Measurements from ENCODE around the gene THG1L. TPM values are rescaled to one million over a fixed set of nuclear protein-coding genes. Genes with fewer than 3 reads are reported as not detected.

THG1L gene
- total and polyA plus RNA-seq, 2 donors (not counting 1 experiment from before 2014, with no cell fraction given) = 16.1 to 37.3 TPM

DNA sequence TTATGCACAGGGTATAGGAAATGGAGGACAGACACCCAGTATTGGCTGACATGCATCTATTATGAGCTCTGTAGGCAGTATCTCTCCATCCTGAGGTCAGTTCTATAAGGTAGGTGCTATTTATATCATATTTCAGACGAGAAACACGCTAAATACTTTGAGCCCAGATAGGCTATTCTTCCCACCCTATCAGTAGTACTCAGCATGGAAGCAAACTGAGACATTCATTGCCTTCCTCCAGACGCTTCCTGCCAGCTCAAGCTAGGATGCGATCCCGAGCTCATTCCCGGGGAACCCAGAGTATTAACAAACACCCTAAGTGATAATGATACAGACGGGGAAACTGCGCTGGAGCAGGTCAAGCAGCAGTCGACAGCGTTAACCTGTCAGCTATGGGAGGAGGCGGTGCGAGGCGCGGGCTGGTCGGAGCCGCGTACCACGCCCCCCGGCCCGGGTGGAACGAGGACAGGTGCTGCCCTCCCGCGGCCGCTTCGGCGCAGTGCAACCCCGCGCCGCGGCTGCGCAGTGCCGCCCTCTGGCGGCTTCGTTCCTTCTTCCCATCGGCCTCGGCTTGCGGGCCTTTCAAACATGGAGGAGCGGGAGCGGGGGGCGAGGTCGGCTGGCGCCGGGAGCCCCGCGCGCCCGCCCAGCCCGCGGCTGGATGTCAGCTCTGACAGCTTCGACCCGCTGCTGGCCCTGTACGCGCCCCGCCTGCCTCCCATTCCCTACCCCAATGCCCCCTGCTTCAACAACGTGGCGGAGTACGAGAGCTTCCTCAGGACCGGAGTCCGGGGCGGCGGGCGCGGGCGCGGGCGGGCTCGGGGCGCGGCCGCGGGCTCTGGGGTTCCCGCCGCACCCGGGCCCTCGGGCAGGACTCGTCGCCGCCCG lies 12.2 kb downstream of the THG1L start, which contains the start of gene LSM11:
LSM11 (plus strand) TSS at position 550 of the 888 bp plus-strand sequence; CDS start at position 589, 39 bp downstream.
- Histone ChIP-seq H3K4me1 (ENCODE audit: control insufficient read depth, extremely low read depth, insufficient read depth, low read length) (peaks cover 2% of the 10 kb centered on the region), H2AFZ (ENCODE audit: low read length) (peak within 1 kb of the TSS; percentile 96), H3K79me2 (ENCODE audit: control insufficient read depth, insufficient read depth, low read length) (peaks cover 4% of the 10 kb centered on the region), H3K27ac (ENCODE audit: insufficient read depth, low read length) (no peak within 1 kb of the TSS), H3K4me2 (ENCODE audit: extremely low read depth, insufficient read depth, low read length) (peak within 1 kb of the TSS; percentile 99), H3K27me3 (ENCODE audit: control insufficient read depth, insufficient read depth, low read length) (no peaks in the 10 kb centered on the region), H3K9ac (ENCODE audit: insufficient read depth, low read length) (peak within 1 kb of the TSS; percentile 71), H4K20me1 (ENCODE audit: control insufficient read depth, extremely low read depth, insufficient read depth, low read length) (no peaks in the 10 kb centered on the region), H3K36me3 (ENCODE audit: control insufficient read depth, insufficient read depth, low read length) (no peaks in the 10 kb centered on the region), H3K9me3 (ENCODE audit: control insufficient read depth, insufficient read depth, low read depth, low read length) (no peaks in the 10 kb centered on the region), H3K4me3 (replicated peaks in 1 of 4; ENCODE audit: control extremely low read depth in 1 of 4, insufficient read depth in 1 of 4, low read depth in 3 of 4, low read length in 4 of 4) (peak within 1 kb of the TSS; percentile 55 to 82 (median 70))
- TF ChIP-seq, protein P1, sequence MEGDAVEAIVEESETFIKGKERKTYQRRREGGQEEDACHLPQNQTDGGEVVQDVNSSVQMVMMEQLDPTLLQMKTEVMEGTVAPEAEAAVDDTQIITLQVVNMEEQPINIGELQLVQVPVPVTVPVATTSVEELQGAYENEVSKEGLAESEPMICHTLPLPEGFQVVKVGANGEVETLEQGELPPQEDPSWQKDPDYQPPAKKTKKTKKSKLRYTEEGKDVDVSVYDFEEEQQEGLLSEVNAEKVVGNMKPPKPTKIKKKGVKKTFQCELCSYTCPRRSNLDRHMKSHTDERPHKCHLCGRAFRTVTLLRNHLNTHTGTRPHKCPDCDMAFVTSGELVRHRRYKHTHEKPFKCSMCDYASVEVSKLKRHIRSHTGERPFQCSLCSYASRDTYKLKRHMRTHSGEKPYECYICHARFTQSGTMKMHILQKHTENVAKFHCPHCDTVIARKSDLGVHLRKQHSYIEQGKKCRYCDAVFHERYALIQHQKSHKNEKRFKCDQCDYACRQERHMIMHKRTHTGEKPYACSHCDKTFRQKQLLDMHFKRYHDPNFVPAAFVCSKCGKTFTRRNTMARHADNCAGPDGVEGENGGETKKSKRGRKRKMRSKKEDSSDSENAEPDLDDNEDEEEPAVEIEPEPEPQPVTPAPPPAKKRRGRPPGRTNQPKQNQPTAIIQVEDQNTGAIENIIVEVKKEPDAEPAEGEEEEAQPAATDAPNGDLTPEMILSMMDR (conservative IDR thresholded peaks at IDR 0.05 in 1 of 2, IDR thresholded peaks at IDR 0.05 in 1 of 2; ENCODE audit: low read depth in 1 of 2, low read length in 2 of 2) = peak; percentile 79 to 100
- TF ChIP-seq EZH2 (IDR thresholded peaks at IDR 0.05; ENCODE audit: low read length, missing control alignments) = no peak
- peak; percentile 65 to 73 for DNase-seq (ENCODE audit: low read depth in 2 of 2)

DNA sequence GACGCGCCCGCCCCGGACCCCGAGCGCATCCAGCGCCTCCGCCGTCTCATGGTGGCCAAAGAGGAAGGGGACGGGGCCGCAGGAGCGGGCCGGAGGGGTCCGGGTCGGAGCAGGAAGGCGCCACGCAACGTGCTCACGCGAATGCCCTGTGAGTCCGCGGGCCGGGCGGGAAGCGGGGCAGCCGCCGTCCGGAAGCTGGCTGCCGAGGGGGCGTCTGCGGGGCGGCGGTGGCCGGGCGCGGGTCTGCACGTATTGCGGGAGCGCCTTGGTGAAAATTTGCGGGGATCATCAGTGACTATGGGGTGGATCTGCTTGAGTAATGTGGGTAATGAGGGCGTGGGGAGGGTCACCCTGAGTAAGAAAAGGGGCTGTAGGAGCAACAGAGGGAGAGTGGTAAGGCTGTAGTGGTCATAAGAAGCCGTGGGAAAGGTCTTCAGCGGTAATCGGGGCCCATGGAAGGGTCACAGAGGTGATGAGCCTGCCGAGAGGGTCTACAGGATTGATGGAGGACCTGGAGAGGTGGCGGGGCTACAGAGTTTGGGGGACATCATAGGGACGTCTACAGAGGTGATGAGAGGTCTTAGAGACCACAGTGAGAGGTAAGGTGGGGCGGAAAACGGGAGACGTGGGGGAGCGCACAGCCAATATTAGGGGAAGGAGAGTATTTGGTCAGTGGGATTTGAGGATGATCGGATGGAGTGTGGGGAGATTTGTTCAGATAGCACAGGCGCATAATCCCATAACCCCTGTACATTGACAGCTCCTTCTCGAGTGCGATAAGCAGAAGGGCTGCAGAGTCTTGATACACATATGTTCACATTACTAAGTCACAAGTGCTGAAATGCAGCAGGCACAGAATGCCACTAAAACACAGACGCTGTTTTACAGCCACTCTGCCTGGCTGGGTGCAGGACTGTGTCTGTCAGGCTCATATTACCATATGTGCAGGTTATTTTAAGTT lies 13.1 kb downstream of the THG1L start:
- H3K36me3 ChIP-seq (ENCODE audit: control insufficient read depth, insufficient read depth, low read length) = no peaks in the 10 kb centered on the region
- peak overlapping the region; percentile 55 to 82 (median 70) for H3K4me3 ChIP-seq (replicated peaks in 1 of 4; ENCODE audit: control extremely low read depth in 1 of 4, insufficient read depth in 1 of 4, low read depth in 3 of 4, low read length in 4 of 4)
- peak in 1 of 2 donors; percentile 13 for DNase-seq (ENCODE audit: low read depth in 2 of 2)
- H3K79me2 ChIP-seq (ENCODE audit: control insufficient read depth, insufficient read depth, low read length) = peaks cover 4% of the 10 kb centered on the region
- no peaks in the 10 kb centered on the region for H3K9me3 ChIP-seq (ENCODE audit: control insufficient read depth, insufficient read depth, low read depth, low read length)
- TF ChIP-seq, protein P1 (conservative IDR thresholded peaks at IDR 0.05 in 1 of 2, IDR thresholded peaks at IDR 0.05 in 1 of 2; ENCODE audit: low read depth in 1 of 2, low read length in 2 of 2) = no peak
- TF ChIP-seq EZH2 (IDR thresholded peaks at IDR 0.05; ENCODE audit: low read length, missing control alignments) = no peak
- H3K4me2 ChIP-seq (ENCODE audit: extremely low read depth, insufficient read depth, low read length) = peak overlapping the region; percentile 99
- no peaks in the 10 kb centered on the region for H4K20me1 ChIP-seq (ENCODE audit: control insufficient read depth, extremely low read depth, insufficient read depth, low read length)
- no peak overlapping the region for H3K27ac ChIP-seq (ENCODE audit: insufficient read depth, low read length)
- no peaks in the 10 kb centered on the region for H3K27me3 ChIP-seq (ENCODE audit: control insufficient read depth, insufficient read depth, low read length)
- H2AFZ ChIP-seq (ENCODE audit: low read length) = peak overlapping the region; percentile 42
- H3K9ac ChIP-seq (ENCODE audit: insufficient read depth, low read length) = peak overlapping the region; percentile 71
- peaks cover 5% of the 10 kb centered on the region for H3K4me1 ChIP-seq (ENCODE audit: control insufficient read depth, extremely low read depth, insufficient read depth, low read length)

All from fibroblast of lung (primary cell).